A549 (cell line): ENCODE results near the gene PTGES. TPM values are rescaled to one million over a fixed set of nuclear protein-coding genes. Genes with fewer than 3 reads are reported as not detected.

Source experiments
- ATAC-seq, 2 experiments: fragments of 200-7000 bp in 1 of 2; fragments of >200 bp in 1 of 2; cut with Nextera tagmentation in 1 of 2; cut with Tn5 transposase in 1 of 2; 3 replicates each; pipeline versions ENCODE4 v1.8.0 to v1.9.1; 2018 to 2020; ENCODE audit warnings: mild to moderate bottlenecking in 1 of 2, moderate library complexity in 1 of 2
- CTCF ChIA-PET: fragments of 300-600 bp; sonication (Branson Sonifier 250); formaldehyde crosslinking; extraction: SDS; loops from one replicate; lab custom pipeline; 2021; ENCODE audit warnings: antibody characterized with exemption, inconsistent platforms; lab: Yijun Ruan, JAX
- POLR2A ChIA-PET: fragments of 350-600 bp; formaldehyde crosslinking; extraction: SDS; loops from one replicate; lab custom pipeline; 2021; ENCODE audit warnings: antibody characterized with exemption, inconsistent platforms; lab: Yijun Ruan, JAX
- DNase-seq, 2 experiments: peaks; one replicate each; pipeline versions ENCODE4 v3.0.0 to v3.0.0-alpha.2; 2011 to 2016; ENCODE audit warnings: low read depth in 1 of 2, low spot score in 1 of 2
- FAIRE-seq: peaks from 2 replicates; lab custom pipeline; 2011; peaks lifted over from hg19 to GRCh38; lab: Jason Lieb, UNC
- H3K27ac ChIP-seq, 2 experiments: fragments of >200 bp; sonication (Bioruptor Twin); formaldehyde crosslinking; 3 replicates each; pipeline ENCODE4 v1.5.1; 2016 to 2017
- H3K4me1 ChIP-seq: fragments of >200 bp; sonication (Bioruptor Twin); formaldehyde crosslinking; 3 replicates; pipeline ENCODE4 v1.6.1; 2016
- H3K4me2 ChIP-seq: fragments of >200 bp; sonication (Bioruptor Twin); formaldehyde crosslinking; 3 replicates; pipeline ENCODE4 v1.6.1; 2016
- H3K4me3 ChIP-seq: fragments of >200 bp; sonication (Bioruptor Twin); formaldehyde crosslinking; 3 replicates; pipeline ENCODE4 v1.5.1; 2016
- H3K9me3 ChIP-seq: fragments of >200 bp; sonication (Bioruptor Twin); formaldehyde crosslinking; 3 replicates; pipeline ENCODE4 v1.6.1; 2016
- CBX8 ChIP-seq: fragments of 200-600 bp; sonication (generic); IDR thresholded peaks from 2 replicates; pipeline ENCODE4 v1.6.1; 2016
- CHD4 ChIP-seq: fragments of 200-600 bp; sonication (generic); IDR thresholded peaks from 2 replicates; pipeline ENCODE4 v1.6.1; 2016; ENCODE audit warnings: antibody characterized with exemption, mild to moderate bottlenecking, borderline replicate concordance
- E2F6 ChIP-seq: IDR thresholded peaks from 2 replicates; pipeline ENCODE4 v1.6.1; 2012; ENCODE audit warnings: low read depth, borderline replicate concordance
- EHF ChIP-seq: fragments of 250-450 bp; sonication (Bioruptor Pico); IDR thresholded peaks from 2 replicates; pipeline ENCODE4 v1.5.0; 2020; ENCODE audit warnings: mild to moderate bottlenecking
- ESRRA ChIP-seq: fragments of 150-350 bp; IDR thresholded peaks from 2 replicates; pipeline ENCODE4 v1.6.1; 2014; ENCODE audit warnings: mild to moderate bottlenecking, low read length, borderline replicate concordance
- FOSL2 ChIP-seq, 2 experiments: fragments of 450-650 bp in 1 of 2; fragments of >200 bp in 1 of 2; sonication (Bioruptor Twin) in 1 of 2; formaldehyde crosslinking; IDR thresholded peaks; 2 replicates each; pipeline versions ENCODE4 v1.5.0 to v1.6.1; 2016 to 2020; ENCODE audit warnings: mild to moderate bottlenecking in 1 of 2, moderate library complexity in 1 of 2
- GATA3 ChIP-seq: IDR thresholded peaks from 2 replicates; pipeline ENCODE4 v1.6.1; 2012; ENCODE audit warnings: borderline replicate concordance
- HES2 ChIP-seq: fragments of >200 bp; sonication (Bioruptor Twin); formaldehyde crosslinking; IDR thresholded peaks from 2 replicates; pipeline ENCODE4 v1.6.1; 2016
- HEYL ChIP-seq: fragments of 250-450 bp; sonication (Bioruptor Pico); IDR thresholded peaks from 2 replicates; pipeline ENCODE4 v1.8.0; 2021; ENCODE audit warnings: mild to moderate bottlenecking, moderate library complexity
- HMGXB4 ChIP-seq: fragments of 250-450 bp; sonication (Bioruptor Pico); IDR thresholded peaks from 2 replicates; pipeline ENCODE4 v1.5.0; 2021; ENCODE audit warnings: mild to moderate bottlenecking, moderate library complexity, borderline replicate concordance
- HOXB5 ChIP-seq: fragments of 250-450 bp; sonication (Bioruptor Pico); IDR thresholded peaks from 2 replicates; pipeline ENCODE4 v1.5.0; 2020; ENCODE audit warnings: mild to moderate bottlenecking, moderate library complexity
- KDM5A ChIP-seq: fragments of 200-600 bp; sonication (generic); IDR thresholded peaks from 2 replicates; pipeline ENCODE4 v1.6.1; 2016; ENCODE audit warnings: antibody characterized with exemption, mild to moderate bottlenecking
- MAFK ChIP-seq: fragments of 450-650 bp; IDR thresholded peaks from 2 replicates; pipeline ENCODE4 v1.6.1; 2014; ENCODE audit not compliant: partially characterized antibody
- MAZ ChIP-seq: fragments of 150-350 bp; IDR thresholded peaks from 2 replicates; pipeline ENCODE4 v1.6.1; 2014; ENCODE audit warnings: antibody characterized with exemption, low read depth, low read length, borderline replicate concordance
- MYC ChIP-seq: IDR thresholded peaks from 2 replicates; pipeline ENCODE4 v1.6.1; 2012; ENCODE audit warnings: mild to moderate bottlenecking, inconsistent platforms, low read length, improper control_type of control experiment, borderline replicate concordance
- NPAS2 ChIP-seq: fragments of 250-450 bp; sonication (Bioruptor Pico); IDR thresholded peaks from 2 replicates; pipeline ENCODE4 v1.8.0; 2022; ENCODE audit warnings: mild to moderate bottlenecking, moderate library complexity, borderline replicate concordance
- NR3C1 ChIP-seq: fragments of >200 bp; sonication (Bioruptor Twin); formaldehyde crosslinking; IDR thresholded peaks from 3 replicates; pipeline ENCODE4 v1.6.1; 2017
- PBX3 ChIP-seq: IDR thresholded peaks from 2 replicates; pipeline ENCODE4 v1.6.1; 2012
- RAD21 ChIP-seq, 2 experiments: fragments of >200 bp in 1 of 2; sonication (Bioruptor Twin) in 1 of 2; formaldehyde crosslinking in 1 of 2; IDR thresholded peaks in 1 of 2; conservative IDR thresholded peaks in 1 of 2; 2 replicates in 1 of 2; 3 replicates in 1 of 2; pipeline ENCODE4 v1.6.1; 2012 to 2018; ENCODE audit warnings: inconsistent platforms in 1 of 2
- RARB ChIP-seq: fragments of 250-450 bp; sonication (Bioruptor Pico); IDR thresholded peaks from 2 replicates; pipeline ENCODE4 v1.8.0; 2021; ENCODE audit warnings: mild to moderate bottlenecking, moderate library complexity
- SREBF2 ChIP-seq: fragments of 450-650 bp; IDR thresholded peaks from 2 replicates; pipeline ENCODE4 v1.6.1; 2014; ENCODE audit warnings: mild to moderate bottlenecking, moderate library complexity
- TP53 ChIP-seq: fragments of 250-450 bp; sonication (Bioruptor Pico); IDR thresholded peaks from 2 replicates; pipeline ENCODE4 v1.5.0; 2021; ENCODE audit warnings: mild to moderate bottlenecking, moderate library complexity
- USF2 ChIP-seq: fragments of 450-650 bp; IDR thresholded peaks from 2 replicates; pipeline ENCODE4 v1.6.1; 2014; ENCODE audit warnings: antibody characterized with exemption
- ZFP36 ChIP-seq: fragments of 450-650 bp; IDR thresholded peaks from 2 replicates; pipeline ENCODE4 v1.6.1; 2014; ENCODE audit warnings: borderline replicate concordance; ENCODE audit not compliant: partially characterized antibody
- ZNF302 ChIP-seq: fragments of 250-450 bp; sonication (Bioruptor Pico); IDR thresholded peaks from 2 replicates; pipeline ENCODE4 v1.9.0; 2021; ENCODE audit warnings: inconsistent platforms, mild to moderate bottlenecking, moderate library complexity
- WGBS: methylation state at CpG from one replicate; pipeline ENCODE4 v1.1.6; 2017; ENCODE audit errors: missing lambda C conversion rate; 5-methylcytosine and 5-hydroxymethylcytosine counted together
- polyA plus RNA-seq, 4 experiments: library from polyadenylated mRNA; depleted of rRNA in 3 of 4; stranded (reverse); fragments of >200 nt; fragmentation: RNase III in 1 of 4; extraction: RNeasy Plus Mini Kit Qiagen cat#74134 plus additional on column Dnase treatment in 1 of 4; gene quantifications; 2 replicates in 3 of 4; 3 replicates in 1 of 4; pipeline ENCODE4 v1.2.3, GENCODE V29; 2011 to 2017

PTGES gene
- polyA plus RNA-seq, 2 of the 4 experiments (the other 2 are of a cell fraction): 19.1 to 58.8 TPM

GRCh38 chr9:129794549-129794948 lies 41.7 kb upstream of the PTGES start:
- TF ChIP-seq MYC: no peak
- TF ChIP-seq NR3C1: no peak
- TF ChIP-seq MAFK: no peak
- no peak for TF ChIP-seq SREBF2
- ChIA-PET CTCF (interaction anchor here (2.4 to 26.1 kb wide), 2 partner anchors 11 to 62 kb away, joined by 20 to 1179 read pairs; no protein-coding TSS in a partner anchor), POLR2A (no interaction called here)
- no peak for DNase-seq
- Histone ChIP-seq H3K4me3 (no peak overlapping the region), H3K27ac (no peak overlapping the region), H3K9me3 (no peaks in the 10 kb centered on the region), H3K4me2 (no peak overlapping the region), H3K4me1 (peaks cover 3% of the 10 kb centered on the region; the same call in 1 of the 3 replicates)
- no peak for ATAC-seq
- no peak for FAIRE-seq
- WGBS: 48% methylated on average over 8 of the region's 8 CpGs

- TF ChIP-seq E2F6: no peak
- no peak for TF ChIP-seq HMGXB4 (CRISPR knock-in tag)
- TF ChIP-seq HOXB5: no peak
- TF ChIP-seq HES2: no peak
- TF ChIP-seq MAZ: no peak
- no peak for TF ChIP-seq RARB (CRISPR knock-in tag)
- TF ChIP-seq FOSL2 (IDR thresholded peaks at IDR 0.05): no peak
- no peak for TF ChIP-seq FOSL2 (CRISPR knock-in tag; IDR thresholded peaks at IDR 0.05)
- no peak for TF ChIP-seq KDM5A
- TF ChIP-seq USF2: no peak
- TF ChIP-seq ZFP36: no peak
- no peak for TF ChIP-seq EHF (CRISPR knock-in tag)
- TF ChIP-seq HEYL: no peak
- no peak overlapping the region for H3K4me2 ChIP-seq
- no peak overlapping the region for H3K4me3 ChIP-seq
- POLR2A ChIA-PET: no interaction called here
- DNase-seq: no peak
- FAIRE-seq: no peak
- H3K27ac ChIP-seq: no peak overlapping the region
- WGBS: 70% methylated on average over 10 of the region's 10 CpGs
- H3K9me3 ChIP-seq: no peaks in the 10 kb centered on the region
- ATAC-seq: no peak
- H3K4me1 ChIP-seq: peaks cover 9% of the 10 kb centered on the region; the same call in 1 of the 3 replicates
- CTCF ChIA-PET: interaction anchor here (0.6 to 26.1 kb wide), 11 partner anchors 9 to 654 kb away, joined by 3 to 1179 read pairs (median 5); partner anchors contain the start of genes ASB6 and PTGES
Measured at GRCh38 chr9:129786481-129786880, 33.6 kb upstream of the PTGES start.

GRCh38 chr9:129785866-129786265 lies 33.0 kb upstream of the PTGES start:
- no peaks in the 10 kb centered on the region for H3K9me3 ChIP-seq
- no peak overlapping the region for H3K4me2 ChIP-seq
- H3K4me1 ChIP-seq: peaks cover 9% of the 10 kb centered on the region; the same call in 1 of the 3 replicates
- WGBS: 84% methylated on average over 1 of the region's 1 CpG
- no peak for FAIRE-seq
- no peak overlapping the region for H3K4me3 ChIP-seq
- no peak for ATAC-seq
- CTCF ChIA-PET: interaction anchor here (0.9 to 26.1 kb wide), 9 partner anchors 9 to 655 kb away, joined by 3 to 1179 read pairs (median 5); partner anchors contain the start of genes ASB6 and PTGES
- H3K27ac ChIP-seq: no peak overlapping the region
- DNase-seq: no peak
- POLR2A ChIA-PET: no interaction called here
- TF ChIP-seq HOXB5 (no peak), PBX3 (no peak), RAD21 (conservative IDR thresholded peaks at IDR 0.05 in 1 of 2, IDR thresholded peaks at IDR 0.05 in 1 of 2) (no peak), ZNF302 (CRISPR knock-in tag) (no peak), ZFP36 (no peak), TP53 (no peak), GATA3 (no peak), MAZ (no peak), NPAS2 (CRISPR knock-in tag) (no peak), CHD4 (no peak), CBX8 (no peak), KDM5A (no peak), E2F6 (no peak), ESRRA (no peak)
